GM23338 (cell line): ENCODE measurements around the gene CHST2. TPM values are rescaled to one million over a fixed set of nuclear protein-coding genes. Genes with fewer than 3 reads are reported as not detected.

Source experiments
- ATAC-seq: fragments of 200-7000 bp; cut with Tn5 transposase; 3 replicates; pipeline ENCODE4 v1.9.1; 2020
- DNase-seq: peaks from one replicate; pipeline ENCODE4 v3.0.0-alpha.2; 2015; ENCODE audit warnings: low spot score
- H2AFZ ChIP-seq: fragments of 200-600 bp; sonication (generic); 2 replicates; pipeline ENCODE4 v1.8.0; 2016; ENCODE audit warnings: antibody characterized with exemption, mild to moderate bottlenecking, moderate library complexity
- H3F3A ChIP-seq: fragments of 200-600 bp; sonication (generic); replicated peaks from 2 replicates; pipeline ENCODE4 v1.8.0; 2017; ENCODE audit warnings: antibody characterized with exemption, mixed run types, low read depth
- H3K27ac ChIP-seq: fragments of 200-600 bp; sonication (generic); 2 replicates; pipeline ENCODE4 v1.6.1; 2016; ENCODE audit warnings: low read depth
- H3K27me3 ChIP-seq: fragments of 200-600 bp; sonication (generic); 2 replicates; pipeline ENCODE4 v1.8.0; 2016; ENCODE audit warnings: mild to moderate bottlenecking, mixed run types, moderate library complexity; ENCODE audit not compliant: insufficient read depth
- H3K36me3 ChIP-seq: fragments of 200-600 bp; sonication (generic); 2 replicates; pipeline ENCODE4 v1.8.0; 2016; ENCODE audit warnings: mild to moderate bottlenecking; ENCODE audit not compliant: insufficient read depth
- H3K4me1 ChIP-seq: fragments of 200-600 bp; sonication (generic); 2 replicates; pipeline ENCODE4 v1.8.0; 2016; ENCODE audit warnings: mild to moderate bottlenecking, moderate library complexity; ENCODE audit not compliant: insufficient read depth
- H3K4me2 ChIP-seq: fragments of 200-600 bp; sonication (generic); 2 replicates; pipeline ENCODE4 v1.7.1; 2017; ENCODE audit warnings: mixed run types
- H3K4me3 ChIP-seq: fragments of 200-600 bp; sonication (generic); 2 replicates; pipeline ENCODE4 v1.6.1; 2016; ENCODE audit warnings: mixed run types
- H3K79me2 ChIP-seq: fragments of 200-600 bp; sonication (generic); replicated peaks from 2 replicates; pipeline ENCODE4 v1.8.0; 2017; ENCODE audit warnings: mild to moderate bottlenecking; ENCODE audit not compliant: insufficient read depth
- H3K9me2 ChIP-seq: fragments of 200-600 bp; sonication (generic); 2 replicates; pipeline ENCODE4 v1.8.0; 2017; ENCODE audit not compliant: insufficient read depth
- H4K20me1 ChIP-seq: fragments of 200-600 bp; sonication (generic); replicated peaks from 2 replicates; pipeline ENCODE4 v1.8.0; 2017; ENCODE audit warnings: mild to moderate bottlenecking; ENCODE audit not compliant: insufficient read depth
- H3K27ac Mint-ChIP-seq: 2 replicates; pipeline ENCODE4 v1.8.0; 2020; ENCODE audit warnings: inconsistent platforms, mild to moderate bottlenecking, moderate library complexity, mixed read lengths
- H3K27me3 Mint-ChIP-seq: 3 replicates; pipeline ENCODE4 v1.8.0; 2022; ENCODE audit warnings: low read depth, mild to moderate bottlenecking, moderate library complexity, mixed read lengths, inconsistent platforms; ENCODE audit not compliant: insufficient read depth, poor library complexity
- H3K36me3 Mint-ChIP-seq: 3 replicates; pipeline ENCODE4 v1.8.0; 2021; ENCODE audit warnings: low read depth, mild to moderate bottlenecking, inconsistent platforms, moderate library complexity, mixed read lengths
- H3K4me1 Mint-ChIP-seq: 3 replicates; pipeline ENCODE4 v1.8.0; 2020; ENCODE audit warnings: mild to moderate bottlenecking, inconsistent platforms, mixed read lengths
- H3K4me3 Mint-ChIP-seq: 3 replicates; pipeline ENCODE4 v1.8.0; 2021; ENCODE audit warnings: moderate library complexity, mild to moderate bottlenecking, inconsistent platforms, mixed read lengths
- H3K9me3 Mint-ChIP-seq: 3 replicates; pipeline ENCODE4 v1.8.0; 2020; ENCODE audit warnings: moderate library complexity, mild to moderate bottlenecking, inconsistent platforms, mixed read lengths
- CREB1 ChIP-seq: fragments of 250-450 bp; sonication (Bioruptor Pico); IDR thresholded peaks from 2 replicates; pipeline ENCODE4 v1.5.0; 2020; ENCODE audit warnings: low read depth, mild to moderate bottlenecking, moderate library complexity
- CTCF ChIP-seq, 2 experiments: fragments of 200-600 bp in 1 of 2; sonication (generic) in 1 of 2; conservative IDR thresholded peaks; 2 replicates each; pipeline versions ENCODE4 v1.5.1 to v1.6.1; 2016 to 2017; ENCODE audit warnings: antibody characterized with exemption in 2 of 2, low read depth in 2 of 2, mild to moderate bottlenecking in 2 of 2, moderate library complexity in 1 of 2
- ETS1 ChIP-seq: IDR thresholded peaks from 2 replicates; pipeline ENCODE4 v1.6.1; 2016; ENCODE audit warnings: antibody characterized with exemption
- REST ChIP-seq: IDR thresholded peaks from one replicate; pipeline ENCODE4 v1.6.1; 2018; ENCODE audit warnings: antibody characterized with exemption; ENCODE audit not compliant: unreplicated experiment
- STAT1 ChIP-seq: IDR thresholded peaks from one replicate; pipeline ENCODE4 v1.6.1; 2016; ENCODE audit warnings: antibody characterized with exemption; ENCODE audit not compliant: unreplicated experiment
- ZNF462 ChIP-seq: fragments of 250-450 bp; sonication (Bioruptor Pico); IDR thresholded peaks from 2 replicates; pipeline ENCODE4 v1.5.0; 2020; ENCODE audit warnings: mild to moderate bottlenecking, moderate library complexity
- polyA plus RNA-seq: library from polyadenylated mRNA; unstranded; fragments of >200 nt; fragmentation: Nextera tagmentation; extraction: Ambion mirVana; gene quantifications from 2 replicates; pipeline ENCODE4 v1.2.1, GENCODE V29; 2016
- total RNA-seq: library from RNA; depleted of rRNA; stranded (reverse); fragments of >200 nt; shearing (Covaris generic); gene quantifications from 2 replicates; pipeline ENCODE4 v1.2.3, GENCODE V29; 2014

CHST2 gene
- total and polyA plus RNA-seq, 2 experiments from 2014 or later, result 4.1 to 28.3 TPM

- TF ChIP-seq ZNF462 (CRISPR knock-in tag), result no peak
- TF ChIP-seq STAT1, result no peak
- no peak for TF ChIP-seq CTCF (conservative IDR thresholded peaks at IDR 0.05; ENCODE audit: low read depth in 2 of 2)
These were observed 38.2 kb upstream of the CHST2 start (continued) for GRCh38 chr3:143081365-143081764.

GRCh38 chr3:143081844-143082778, 37.5 kb upstream of the CHST2 start:
- Histone ChIP-seq H3K9me2 (no peaks in the 10 kb centered on the region), H3K27me3 (no peaks in the 10 kb centered on the region), H4K20me1 (no peaks in the 10 kb centered on the region), H3K27ac (no peak overlapping the region), H3K36me3 (no peaks in the 10 kb centered on the region), H3K4me1 (no peaks in the 10 kb centered on the region), H3F3A (no peaks in the 10 kb centered on the region), H3K79me2 (no peaks in the 10 kb centered on the region), H3K4me3 (no peak overlapping the region), H3K4me2 (no peak overlapping the region), H2AFZ (peak overlapping the region; percentile 43; the same call in 1 of the 2 replicates)
- peaks cover 6% of the 10 kb centered on the region; the same call in 2 of the 3 replicates for H3K4me1 Mint-ChIP-seq
- no peak overlapping the region for H3K27ac Mint-ChIP-seq
- DNase-seq (no peak), ATAC-seq (no peak)
- H3K27me3 Mint-ChIP-seq, result no peaks in the 10 kb centered on the region
- no peak overlapping the region for H3K4me3 Mint-ChIP-seq
- H3K36me3 Mint-ChIP-seq, result peaks cover 13% of the 10 kb centered on the region
- H3K9me3 Mint-ChIP-seq, result peaks cover 21% of the 10 kb centered on the region
- TF ChIP-seq ETS1 (no peak), STAT1 (no peak), REST (no peak), CREB1 (CRISPR knock-in tag) (no peak)
